Fibroblast of villous mesenchyme (primary cell): ENCODE data around the gene BRICD5. TPM values are rescaled to one million over a fixed set of nuclear protein-coding genes. Genes with fewer than 3 reads are reported as not detected.

Experiments used
- DNase-seq: peaks from one replicate; pipeline ENCODE4 v3.0.0-alpha.2; 2010; ENCODE audit warnings: low read depth
- H3K4me3 ChIP-seq: 2 replicates; pipeline ENCODE4 v1.5.1; 2011; ENCODE audit warnings: low read depth, mild to moderate bottlenecking, low read length
- total RNA-seq: library from RNA; depleted of rRNA; stranded (reverse); fragments of >200 nt; gene quantifications from 2 replicates; pipeline ENCODE4 v1.2.3, GENCODE V29; 2012
- TF ChIP-seq, protein P1 (sequence below): IDR thresholded peaks from 2 replicates; pipeline ENCODE4 v1.5.1; 2012; ENCODE audit warnings: low read depth, mild to moderate bottlenecking, low read length; ENCODE audit not compliant: insufficient read depth

The BRICD5 gene
- total RNA-seq, 1 donor: 1.7 TPM

DNA sequence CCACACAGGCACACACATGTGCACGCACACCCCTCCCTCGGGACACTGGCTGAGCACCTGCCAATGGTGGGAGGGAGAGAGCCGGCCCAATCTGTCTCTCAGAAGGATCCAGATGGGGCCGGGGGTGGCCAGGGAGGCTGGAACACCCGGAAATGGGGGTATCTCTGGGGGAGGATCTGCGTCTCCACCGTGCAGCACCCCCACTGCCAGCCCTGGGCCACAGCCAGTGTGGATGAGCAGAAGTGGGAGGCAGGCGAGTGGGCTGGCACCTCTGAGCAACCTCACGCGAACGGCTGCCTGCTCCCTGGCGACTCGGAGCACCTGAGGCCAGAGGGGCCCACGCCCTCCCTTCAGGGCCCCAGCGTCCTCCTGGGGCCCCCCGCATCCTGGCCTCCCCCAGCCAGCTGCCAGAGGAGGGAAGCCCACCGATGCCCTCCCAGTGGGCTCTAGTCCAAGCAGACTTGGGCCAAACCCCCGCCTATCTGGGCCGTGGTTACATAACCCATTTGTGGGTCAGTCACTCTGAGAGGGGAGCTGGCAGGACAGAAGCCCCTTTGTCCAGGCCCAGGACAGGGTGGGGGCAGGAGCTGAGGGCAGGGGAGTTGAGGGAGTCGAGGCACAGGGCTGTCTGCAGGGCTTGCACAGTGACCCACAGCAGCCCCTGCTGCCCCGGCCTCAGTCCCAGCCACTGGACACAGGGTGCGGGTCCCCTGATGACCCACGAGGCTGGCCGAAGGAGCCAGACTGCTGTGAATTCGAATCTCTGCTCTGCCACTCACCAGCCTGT is 19.8 kb downstream of the BRICD5 start:
- H3K4me3 ChIP-seq: no peak overlapping the region
- DNase-seq: no peak

DNA sequence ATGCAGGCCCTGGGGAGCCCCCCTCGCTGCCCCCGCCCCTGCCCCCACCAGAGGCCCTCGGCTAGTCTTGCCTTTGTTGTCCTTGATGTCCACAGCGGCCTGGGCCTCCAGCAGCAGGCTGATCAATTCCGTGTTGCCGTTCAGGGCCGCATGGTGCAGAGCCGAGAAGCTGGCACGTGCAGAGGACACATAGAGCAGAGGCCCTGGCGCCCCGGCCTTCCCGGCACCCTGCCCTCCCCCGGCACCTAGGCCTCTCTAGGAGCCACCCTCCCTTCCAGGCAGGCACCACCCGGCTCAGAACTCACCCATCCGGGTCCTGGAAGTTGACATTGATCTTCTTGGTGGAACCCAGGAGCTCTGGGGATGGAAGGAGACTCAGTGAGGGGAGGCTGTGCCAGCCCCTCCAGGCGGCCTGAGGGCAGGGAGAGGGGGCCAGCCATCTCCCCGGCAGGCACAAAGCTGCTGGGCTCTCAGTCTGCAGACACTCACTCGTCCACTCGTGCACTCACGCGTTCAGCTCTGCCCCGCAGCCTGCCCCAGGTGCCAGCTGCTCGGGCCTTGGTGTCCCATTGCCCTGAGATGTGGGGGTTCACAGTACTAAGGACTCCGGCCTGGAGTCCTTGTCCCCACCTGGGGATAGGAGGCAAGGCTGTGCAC is 20.5 kb downstream of the BRICD5 start:
- TF ChIP-seq, protein P1, sequence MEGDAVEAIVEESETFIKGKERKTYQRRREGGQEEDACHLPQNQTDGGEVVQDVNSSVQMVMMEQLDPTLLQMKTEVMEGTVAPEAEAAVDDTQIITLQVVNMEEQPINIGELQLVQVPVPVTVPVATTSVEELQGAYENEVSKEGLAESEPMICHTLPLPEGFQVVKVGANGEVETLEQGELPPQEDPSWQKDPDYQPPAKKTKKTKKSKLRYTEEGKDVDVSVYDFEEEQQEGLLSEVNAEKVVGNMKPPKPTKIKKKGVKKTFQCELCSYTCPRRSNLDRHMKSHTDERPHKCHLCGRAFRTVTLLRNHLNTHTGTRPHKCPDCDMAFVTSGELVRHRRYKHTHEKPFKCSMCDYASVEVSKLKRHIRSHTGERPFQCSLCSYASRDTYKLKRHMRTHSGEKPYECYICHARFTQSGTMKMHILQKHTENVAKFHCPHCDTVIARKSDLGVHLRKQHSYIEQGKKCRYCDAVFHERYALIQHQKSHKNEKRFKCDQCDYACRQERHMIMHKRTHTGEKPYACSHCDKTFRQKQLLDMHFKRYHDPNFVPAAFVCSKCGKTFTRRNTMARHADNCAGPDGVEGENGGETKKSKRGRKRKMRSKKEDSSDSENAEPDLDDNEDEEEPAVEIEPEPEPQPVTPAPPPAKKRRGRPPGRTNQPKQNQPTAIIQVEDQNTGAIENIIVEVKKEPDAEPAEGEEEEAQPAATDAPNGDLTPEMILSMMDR: no peak
- no peak overlapping the region for H3K4me3 ChIP-seq
- no peak for DNase-seq

More for the DNA sequence above, 19.8 kb downstream of the BRICD5 start:
- TF ChIP-seq, protein P1: no peak

DNA sequence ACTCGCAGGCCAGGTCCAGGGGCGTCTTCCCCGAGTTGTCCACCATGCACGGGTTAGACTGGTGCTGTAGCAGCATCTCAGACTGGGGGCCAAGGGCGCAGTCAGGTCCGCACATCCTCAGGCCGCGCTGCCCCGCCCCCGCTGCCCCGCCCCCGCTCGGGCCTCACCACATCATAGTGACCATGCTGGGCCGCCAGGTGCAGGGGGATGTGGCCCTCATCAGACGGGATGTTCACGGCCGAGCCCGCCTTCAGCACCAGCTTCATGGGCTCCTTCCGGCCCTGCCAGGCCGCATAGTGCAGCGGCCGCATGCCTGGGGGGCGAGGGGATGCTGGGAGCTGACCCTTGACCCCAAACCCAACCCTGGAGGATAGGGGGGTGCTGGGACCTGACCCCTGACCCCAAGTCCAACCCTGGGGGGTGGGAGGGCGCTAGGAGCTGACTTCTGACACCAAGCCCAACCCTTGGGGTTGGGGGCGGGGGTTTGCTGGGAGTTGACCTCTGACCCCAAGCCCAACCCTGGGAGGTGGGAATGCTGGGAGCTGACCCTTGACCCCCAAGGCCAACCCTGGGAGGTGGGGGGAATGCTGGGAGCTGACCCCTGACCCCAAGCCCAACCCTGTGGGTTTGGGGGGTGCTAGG is 21.3 kb downstream of the BRICD5 start:
- no peak overlapping the region for H3K4me3 ChIP-seq
- TF ChIP-seq, protein P1: no peak
- no peak for DNase-seq

DNA sequence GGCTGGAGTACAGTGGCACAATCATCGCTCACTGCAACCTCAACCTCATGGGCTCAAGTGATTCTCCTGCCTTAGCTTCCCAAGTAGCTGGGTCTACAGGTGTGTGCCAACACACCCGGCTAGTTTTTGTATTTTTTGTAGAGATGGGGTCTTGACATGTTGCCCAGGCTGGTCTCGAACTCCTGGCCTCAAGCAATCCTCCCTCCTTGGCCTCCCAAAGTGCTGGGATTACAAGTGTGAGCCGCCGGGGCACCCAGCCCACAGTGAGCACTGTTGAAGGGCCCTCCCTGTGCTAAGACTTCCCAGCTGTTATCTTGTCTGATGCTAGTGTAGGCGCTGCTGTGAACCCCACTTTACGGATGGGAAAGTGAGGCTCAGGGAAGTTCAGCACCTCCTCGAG is 22.3 kb downstream of the BRICD5 start:
- no peak overlapping the region for H3K4me3 ChIP-seq
- TF ChIP-seq, protein P1: no peak
- DNase-seq: no peak

DNA sequence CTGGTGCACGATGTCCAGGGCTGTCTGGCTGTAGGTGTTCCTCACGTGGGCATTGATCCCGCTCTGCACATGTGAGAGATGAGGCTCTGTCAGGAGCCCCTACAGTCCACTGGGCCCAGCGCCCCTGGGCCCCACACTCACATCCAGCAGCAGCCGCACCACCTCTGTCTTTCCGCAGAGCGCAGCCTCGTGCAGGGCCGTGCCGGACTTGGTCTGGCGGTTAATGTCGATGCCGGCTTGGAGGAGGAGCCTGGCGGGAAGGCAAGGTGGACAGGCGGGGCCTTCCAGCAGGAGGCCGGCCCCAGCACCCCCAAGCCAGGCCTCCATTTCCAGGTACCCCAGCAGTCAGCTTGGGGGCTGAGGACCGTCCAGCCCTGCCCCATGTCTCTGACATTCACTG is 23.5 kb downstream of the BRICD5 start:
- no peak for DNase-seq

DNA sequence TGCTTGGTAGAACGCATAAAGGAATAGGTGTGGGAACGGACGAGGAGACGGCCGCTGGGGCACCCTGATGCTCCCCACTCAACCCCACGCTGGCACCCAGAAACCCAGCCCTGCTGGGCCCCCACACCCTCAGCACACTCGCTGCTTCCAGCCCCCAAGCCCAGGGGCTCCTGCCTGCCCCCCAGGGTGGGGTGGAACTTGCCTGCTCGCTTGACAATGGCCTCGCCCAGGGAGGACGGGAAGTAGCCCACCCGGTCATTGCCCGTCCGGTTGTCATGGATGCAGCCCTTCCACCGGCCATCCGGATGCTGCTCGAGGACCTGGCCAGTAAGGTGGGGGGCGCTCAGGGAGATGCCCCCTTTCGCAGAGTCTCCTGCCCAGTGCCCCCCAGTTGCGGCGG is 24.2 kb downstream of the BRICD5 start:
- no peak overlapping the region for H3K4me3 ChIP-seq
- TF ChIP-seq, protein P1: no peak
- DNase-seq: no peak

More for the DNA sequence above, 23.5 kb downstream of the BRICD5 start:
- TF ChIP-seq, protein P1: no peak
- no peak overlapping the region for H3K4me3 ChIP-seq
